ENCODE measurements around the gene TAPBPL.

- no peak for TF ChIP-seq ELF4 (CRISPR knock-in tag; IDR thresholded peaks at IDR 0.05; ENCODE audit: borderline replicate concordance)
- no peak for TF ChIP-seq ZNF782 (CRISPR knock-in tag; IDR thresholded peaks at IDR 0.05; ENCODE audit: borderline replicate concordance)
- no peak for TF ChIP-seq ARNT (IDR thresholded peaks at IDR 0.05)
- TF ChIP-seq POLR2A (IDR thresholded peaks at IDR 0.05; ENCODE audit: insufficient read depth in 1 of 2, low read depth in 2 of 2, low read length in 2 of 2) = no peak
- no peak for TF ChIP-seq CBFB (CRISPR knock-in tag; IDR thresholded peaks at IDR 0.05)
- no peak for TF ChIP-seq BHLHE40 (IDR thresholded peaks at IDR 0.05; ENCODE audit: low read length)
- TF ChIP-seq MNT (IDR thresholded peaks at IDR 0.05) = no peak
- no peak for TF ChIP-seq MAZ (IDR thresholded peaks at IDR 0.05; ENCODE audit: borderline replicate concordance, low read depth, low read length)
- no peak for TF ChIP-seq MAZ (CRISPR knock-in tag; IDR thresholded peaks at IDR 0.05; ENCODE audit: low read depth)
- no peak for TF ChIP-seq ZFP1 (CRISPR knock-in tag; IDR thresholded peaks at IDR 0.05)
- no peak for TF ChIP-seq ZNF83 (CRISPR knock-in tag; IDR thresholded peaks at IDR 0.05; ENCODE audit: borderline replicate concordance)
- TF ChIP-seq TBX2 (CRISPR knock-in tag; IDR thresholded peaks at IDR 0.05; ENCODE audit: borderline replicate concordance) = no peak
These were observed 20.6 kb downstream of the TAPBPL start for GRCh38 chr12:6472491-6472890.

All from HepG2 (cell line).